Eye (tissue), 1 donor: ENCODE results near the gene MTHFS.
"Not testable (repeated sequence)": the region's sequence is repeated elsewhere in the genome, so short reads cannot be mapped to it uniquely, and the experiment has no call there.

ENCODE experiments used
- DNase-seq: peaks from one replicate; pipeline ENCODE4 v3.0.0-alpha.2; 2015

MTHFS gene

GRCh38 chr15:79896634-79897379 lies at the start of gene MTHFS:
MTHFS (minus strand) TSS chr15:79897014; CDS start chr15:79896988, 26 bp downstream.
- DNase-seq = peak; percentile 93

- no peak for DNase-seq
Observed at GRCh38 chr15:79944622-79945021, 47.8 kb upstream of the MTHFS start.

- DNase-seq = no peak
Observed at GRCh38 chr15:79943820-79944219, 47.0 kb upstream of the MTHFS start.

GRCh38 chr15:79942741-79943481 lies 46.1 kb upstream of the MTHFS start:
- DNase-seq = no peak

GRCh38 chr15:79939399-79939798 lies 42.6 kb upstream of the MTHFS start:
- DNase-seq = no peak

GRCh38 chr15:79938143-79938542 lies 41.3 kb upstream of the MTHFS start:
- no peak for DNase-seq

- DNase-seq = not testable (repeated sequence)
Observed at GRCh38 chr15:79935556-79936201, 38.9 kb upstream of the MTHFS start.

GRCh38 chr15:79933231-79933630 lies 36.4 kb upstream of the MTHFS start:
- no peak for DNase-seq

GRCh38 chr15:79932447-79932846 lies 35.6 kb upstream of the MTHFS start:
- no peak for DNase-seq

- DNase-seq = no peak
Observed at GRCh38 chr15:79930516-79930915, 33.7 kb upstream of the MTHFS start.

GRCh38 chr15:79929412-79929811 lies 32.6 kb upstream of the MTHFS start:
- no peak for DNase-seq

- DNase-seq = not testable (repeated sequence)
Observed at GRCh38 chr15:79926116-79926515, 29.3 kb upstream of the MTHFS start.

- no peak for DNase-seq
Observed at GRCh38 chr15:79924379-79924778, 27.6 kb upstream of the MTHFS start.

GRCh38 chr15:79923515-79924169 lies 26.8 kb upstream of the MTHFS start:
- peak; percentile 98 for DNase-seq

- DNase-seq = no peak
Observed at GRCh38 chr15:79923079-79923514, 26.3 kb upstream of the MTHFS start.

GRCh38 chr15:79922512-79923078 lies 25.8 kb upstream of the MTHFS start:
- no peak for DNase-seq

GRCh38 chr15:79919749-79920511 lies 23.1 kb upstream of the MTHFS start:
- DNase-seq = no peak

GRCh38 chr15:79919090-79919748 lies 22.4 kb upstream of the MTHFS start:
- DNase-seq = no peak

GRCh38 chr15:79918278-79918677 lies 21.5 kb upstream of the MTHFS start:
- DNase-seq = no peak

GRCh38 chr15:79916502-79917132 lies 19.8 kb upstream of the MTHFS start:
- DNase-seq = no peak
